ENCODE results near the gene CCDC121. TPM values are rescaled to one million over a fixed set of nuclear protein-coding genes. Genes with fewer than 3 reads are reported as not detected.
"Not testable (repeated sequence)": the region's sequence is repeated elsewhere in the genome, so short reads cannot be mapped to it uniquely, and the experiment has no call there.

The CCDC121 gene
- total RNA-seq, 2 experiments from 2014 or later = 0.34 to 0.36 TPM

GRCh38 chr2:27630257-27630656 lies 1.4 kb upstream of the CCDC121 start:
- H3K27ac Mint-ChIP-seq; H3K4me3 Mint-ChIP-seq; DNase-seq; H3K27me3 Mint-ChIP-seq; H3K9me3 Mint-ChIP-seq; intact Hi-C loops (cut with micrococcal nuclease); CTCF ChIA-PET; POLR2A ChIA-PET: not testable (repeated sequence)
- H3K36me3 Mint-ChIP-seq = peaks cover 36% of the 10 kb centered on the region
- H3K4me1 Mint-ChIP-seq (ENCODE audit: low read depth) = peaks cover 35% of the 10 kb centered on the region

- intact Hi-C loops (cut with micrococcal nuclease) = loop anchor here (1.0 to 2.0 kb wide), 6 partner anchors 10 to 257 kb away; partner anchors contain the start of genes EIF2B4, IFT172, NRBP1 and SNX17
- no peaks in the 10 kb centered on the region for H3K27me3 Mint-ChIP-seq
- no peaks in the 10 kb centered on the region for H3K9me3 Mint-ChIP-seq
- DNase-seq = peak; percentile 25
- H3K4me3 Mint-ChIP-seq = no peak overlapping the region
- ChIA-PET CTCF (interaction anchor here (1.1 to 2.8 kb wide), 4 partner anchors 11 to 55 kb away, joined by 3 to 31 read pairs (median 4); partner anchors contain the start of genes SLC4A1AP and SUPT7L), POLR2A (interaction anchor here (0.5 to 4.1 kb wide), 11 partner anchors 10 to 219 kb away, joined by 3 to 38 read pairs (median 4); partner anchors contain the start of genes PPM1G, SLC4A1AP and SUPT7L)
- H3K4me1 Mint-ChIP-seq (ENCODE audit: low read depth) = peaks cover 35% of the 10 kb centered on the region
- no peak overlapping the region for H3K27ac Mint-ChIP-seq
- H3K36me3 Mint-ChIP-seq = peaks cover 27% of the 10 kb centered on the region
These were observed 647 bp downstream of the CCDC121 start for GRCh38 chr2:27627963-27628766.

GRCh38 chr2:27626921-27627320 lies 1.9 kb downstream of the CCDC121 start:
- H3K27me3 Mint-ChIP-seq; DNase-seq; intact Hi-C loops (cut with micrococcal nuclease); H3K4me3 Mint-ChIP-seq; H3K9me3 Mint-ChIP-seq; H3K27ac Mint-ChIP-seq: not testable (repeated sequence)
- H3K4me1 Mint-ChIP-seq (ENCODE audit: low read depth) = peaks cover 37% of the 10 kb centered on the region
- ChIA-PET CTCF (interaction anchor here (1.1 kb wide), 1 partner anchor 41 kb away, joined by 4 read pairs; no protein-coding TSS in a partner anchor), POLR2A (interaction anchor here (4.1 kb wide), 1 partner anchor 11 kb away, joined by 38 read pairs; no protein-coding TSS in a partner anchor)
- H3K36me3 Mint-ChIP-seq = peaks cover 23% of the 10 kb centered on the region

GRCh38 chr2:27626323-27626722 lies 2.5 kb downstream of the CCDC121 start:
- Mint-ChIP-seq H3K36me3 (peaks cover 23% of the 10 kb centered on the region), H3K4me1 (ENCODE audit: low read depth) (peaks cover 32% of the 10 kb centered on the region)
- H3K27me3 Mint-ChIP-seq; H3K9me3 Mint-ChIP-seq; CTCF ChIA-PET; intact Hi-C loops (cut with micrococcal nuclease); DNase-seq; H3K27ac Mint-ChIP-seq; H3K4me3 Mint-ChIP-seq: not testable (repeated sequence)
- POLR2A ChIA-PET = interaction anchor here (4.1 kb wide), 1 partner anchor 12 kb away, joined by 38 read pairs; no protein-coding TSS in a partner anchor

- ChIA-PET CTCF (interaction anchor here (1.2 kb wide), 1 partner anchor 58 kb away, joined by 6 read pairs; no protein-coding TSS in a partner anchor), POLR2A (no interaction called here)
- H3K27ac Mint-ChIP-seq = no peak overlapping the region
- H3K9me3 Mint-ChIP-seq = no peaks in the 10 kb centered on the region
- no peak overlapping the region for H3K4me3 Mint-ChIP-seq
- H3K4me1 Mint-ChIP-seq (ENCODE audit: low read depth) = peaks cover 23% of the 10 kb centered on the region
- peaks cover 23% of the 10 kb centered on the region for H3K36me3 Mint-ChIP-seq
- DNase-seq = no peak
- intact Hi-C loops (cut with micrococcal nuclease) = no loop called here
- no peaks in the 10 kb centered on the region for H3K27me3 Mint-ChIP-seq
These were observed 3.9 kb downstream of the CCDC121 start for GRCh38 chr2:27624943-27625342.

- no peaks in the 10 kb centered on the region for H3K9me3 Mint-ChIP-seq
- DNase-seq = no peak
- peaks cover 30% of the 10 kb centered on the region for H3K36me3 Mint-ChIP-seq
- ChIA-PET POLR2A (no interaction called here), CTCF (interaction anchor here (0.6 kb wide), 2 partner anchors 147 to 231 kb away, joined by 3 read pairs; no protein-coding TSS in a partner anchor)
- H3K27ac Mint-ChIP-seq = no peak overlapping the region
- peaks cover 13% of the 10 kb centered on the region for H3K4me1 Mint-ChIP-seq (ENCODE audit: low read depth)
- no peaks in the 10 kb centered on the region for H3K27me3 Mint-ChIP-seq
- H3K4me3 Mint-ChIP-seq = no peak overlapping the region
- intact Hi-C loops (cut with micrococcal nuclease) = no loop called here
These were observed 5.9 kb downstream of the CCDC121 start for GRCh38 chr2:27622921-27623384.

- Mint-ChIP-seq H3K4me1 (ENCODE audit: low read depth) (peaks cover 3% of the 10 kb centered on the region), H3K27me3 (no peaks in the 10 kb centered on the region), H3K9me3 (no peaks in the 10 kb centered on the region), H3K27ac (no peak overlapping the region), H3K4me3 (no peak overlapping the region), H3K36me3 (peaks cover 39% of the 10 kb centered on the region)
- ChIA-PET CTCF (interaction anchor here (1.1 kb wide), 1 partner anchor 342 kb away, joined by 3 read pairs; no protein-coding TSS in a partner anchor), POLR2A (no interaction called here)
- no peak for DNase-seq
- intact Hi-C loops (cut with micrococcal nuclease) = no loop called here
These were observed 7.3 kb downstream of the CCDC121 start for GRCh38 chr2:27621524-27621923.

GRCh38 chr2:27615316-27615715 lies 13.5 kb downstream of the CCDC121 start:
- H3K27me3 Mint-ChIP-seq = no peaks in the 10 kb centered on the region
- H3K36me3 Mint-ChIP-seq = peaks cover 36% of the 10 kb centered on the region
- no peak overlapping the region for H3K4me3 Mint-ChIP-seq
- H3K4me1 Mint-ChIP-seq (ENCODE audit: low read depth) = no peaks in the 10 kb centered on the region
- ChIA-PET CTCF (no interaction called here), POLR2A (no interaction called here)
- H3K9me3 Mint-ChIP-seq = no peaks in the 10 kb centered on the region
- no peak overlapping the region for H3K27ac Mint-ChIP-seq
- DNase-seq = no peak
- intact Hi-C loops (cut with micrococcal nuclease) = no loop called here

GRCh38 chr2:27613985-27614384 lies 14.8 kb downstream of the CCDC121 start:
- H3K4me1 Mint-ChIP-seq (ENCODE audit: low read depth) = no peaks in the 10 kb centered on the region
- H3K9me3 Mint-ChIP-seq = no peaks in the 10 kb centered on the region
- peaks cover 32% of the 10 kb centered on the region for H3K36me3 Mint-ChIP-seq
- no peak overlapping the region for H3K4me3 Mint-ChIP-seq
- DNase-seq = no peak
- H3K27me3 Mint-ChIP-seq = no peaks in the 10 kb centered on the region
- no peak overlapping the region for H3K27ac Mint-ChIP-seq
- intact Hi-C loops (cut with micrococcal nuclease) = no loop called here
- CTCF ChIA-PET = no interaction called here
- POLR2A ChIA-PET = no interaction called here

GRCh38 chr2:27606611-27607010 lies 22.2 kb downstream of the CCDC121 start:
- no peak overlapping the region for H3K4me3 Mint-ChIP-seq
- CTCF ChIA-PET = no interaction called here

GRCh38 chr2:27596627-27597026 lies 32.2 kb downstream of the CCDC121 start:
- ChIA-PET CTCF (interaction anchor here (1.0 kb wide), 1 partner anchor 135 kb away, joined by 3 read pairs; no protein-coding TSS in a partner anchor), POLR2A (no interaction called here)
- Mint-ChIP-seq H3K27me3 (no peaks in the 10 kb centered on the region), H3K36me3 (peaks cover 56% of the 10 kb centered on the region), H3K27ac (no peak overlapping the region), H3K4me1 (ENCODE audit: low read depth) (peaks cover 47% of the 10 kb centered on the region), H3K9me3 (peaks cover 27% of the 10 kb centered on the region), H3K4me3 (no peak overlapping the region)
- DNase-seq = no peak
- intact Hi-C loops (cut with micrococcal nuclease) = no loop called here

More at GRCh38 chr2:27606611-27607010, 22.2 kb downstream of the CCDC121 start:
- peaks cover 39% of the 10 kb centered on the region for H3K36me3 Mint-ChIP-seq
- H3K9me3 Mint-ChIP-seq = no peaks in the 10 kb centered on the region
- intact Hi-C loops (cut with micrococcal nuclease) = no loop called here
- no peak overlapping the region for H3K27ac Mint-ChIP-seq
- peaks cover 4% of the 10 kb centered on the region for H3K4me1 Mint-ChIP-seq (ENCODE audit: low read depth)
- no peak for DNase-seq
- POLR2A ChIA-PET = no interaction called here
- H3K27me3 Mint-ChIP-seq = no peaks in the 10 kb centered on the region

GRCh38 chr2:27595412-27595811 lies 33.4 kb downstream of the CCDC121 start:
- CTCF ChIA-PET; H3K4me3 Mint-ChIP-seq; DNase-seq; POLR2A ChIA-PET; H3K27me3 Mint-ChIP-seq; H3K27ac Mint-ChIP-seq; intact Hi-C loops (cut with micrococcal nuclease): not testable (repeated sequence)
- Mint-ChIP-seq H3K4me1 (ENCODE audit: low read depth) (peaks cover 54% of the 10 kb centered on the region), H3K9me3 (peaks cover 33% of the 10 kb centered on the region), H3K36me3 (peaks cover 59% of the 10 kb centered on the region)
